NK-92 (cell line): ENCODE data around the gene GAR1.
"Not testable (repeated sequence)": the region's sequence is repeated elsewhere in the genome, so short reads cannot be mapped to it uniquely, and the experiment has no call there.

ENCODE experiments used
- DNase-seq: peaks from one replicate; lab custom pipeline; 2025; ENCODE audit not compliant: unreplicated experiment; lab: John Stamatoyannopoulos, UW

The GAR1 gene

DNA sequence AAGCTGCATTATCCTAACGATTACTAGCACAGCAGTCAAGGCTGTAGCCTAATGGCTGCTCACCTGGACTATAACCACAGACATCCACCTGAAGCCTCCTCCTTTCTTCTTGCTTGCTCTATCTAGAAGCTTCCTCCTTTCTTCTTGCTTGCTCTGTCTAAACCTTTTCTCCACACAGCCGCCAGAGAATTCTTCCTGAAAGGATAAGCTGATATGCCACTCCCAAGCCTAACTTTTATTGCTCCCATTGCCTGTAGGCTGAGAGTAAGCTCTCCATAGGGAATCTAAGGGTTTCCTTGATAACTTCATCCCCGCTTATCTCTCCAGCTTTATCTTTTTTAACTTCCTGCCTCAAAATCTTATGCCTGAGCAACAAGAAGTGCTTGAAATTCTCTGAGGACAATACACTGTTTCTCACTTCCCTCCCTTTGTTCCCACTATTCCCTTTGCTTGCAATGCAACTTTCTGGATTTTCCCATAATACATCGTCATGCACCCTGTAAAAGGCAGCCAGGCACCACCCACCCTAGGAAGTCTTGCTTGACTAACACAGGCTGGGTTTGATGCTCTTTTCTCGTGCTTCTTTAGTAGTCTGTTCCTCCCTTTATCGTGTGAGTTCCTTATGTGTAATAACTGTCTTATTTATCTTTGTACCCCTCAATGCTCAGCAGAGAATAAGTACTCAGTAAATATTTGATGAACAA, 31.0 kb downstream of the GAR1 start:
- no peak for DNase-seq

DNA sequence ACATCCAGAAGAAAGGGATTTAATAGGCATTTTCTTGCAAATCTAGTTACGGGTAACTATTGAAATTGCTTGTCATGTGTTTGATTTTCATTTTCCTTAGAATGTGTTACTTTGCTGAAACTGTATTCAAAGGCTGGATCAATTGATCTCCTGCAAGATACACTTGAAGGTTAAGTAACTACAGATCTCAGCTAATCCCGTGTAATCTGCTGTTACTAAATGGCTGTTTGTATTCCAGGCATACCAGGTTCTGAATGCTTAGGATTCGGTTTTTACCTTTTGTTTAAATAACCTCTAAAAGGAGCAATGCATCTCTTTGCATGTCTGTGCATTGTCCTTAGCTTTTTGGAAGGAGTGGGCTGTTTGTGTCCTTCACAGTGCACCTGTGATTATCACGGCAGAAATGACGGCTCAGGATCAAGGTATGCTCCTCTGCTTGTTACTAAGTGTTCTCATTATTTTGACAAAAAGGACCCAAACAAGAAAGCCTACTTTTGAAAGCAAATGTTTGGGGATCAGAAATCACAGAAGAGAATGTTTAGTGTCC, 32.4 kb downstream of the GAR1 start, which contains the start of gene LRIT3:
Gene LRIT3 (plus strand): TSS at position 212 of the 547 bp plus-strand sequence. CDS start 95 bp downstream, at position 307.
- no peak for DNase-seq

DNA sequence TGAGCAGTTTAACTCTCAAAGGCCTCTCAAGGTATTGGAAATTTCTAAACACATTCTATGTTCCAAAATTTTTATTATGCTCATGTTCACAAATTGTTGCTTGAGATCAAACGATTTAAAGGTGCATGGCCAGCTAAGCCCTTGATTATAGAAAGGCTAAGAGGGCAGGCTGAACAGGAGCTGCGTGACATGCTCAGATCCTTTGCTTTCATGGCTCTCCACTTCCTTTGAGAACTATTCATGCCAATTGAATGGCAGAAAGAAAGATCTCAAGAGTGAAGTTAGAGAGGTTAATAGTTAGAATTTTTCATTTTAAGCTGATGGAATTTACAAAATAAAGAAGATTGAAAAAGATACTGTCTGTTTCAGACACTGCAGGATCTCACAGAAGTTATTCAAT, 32.9 kb downstream of the GAR1 start:
- no peak for DNase-seq

DNA sequence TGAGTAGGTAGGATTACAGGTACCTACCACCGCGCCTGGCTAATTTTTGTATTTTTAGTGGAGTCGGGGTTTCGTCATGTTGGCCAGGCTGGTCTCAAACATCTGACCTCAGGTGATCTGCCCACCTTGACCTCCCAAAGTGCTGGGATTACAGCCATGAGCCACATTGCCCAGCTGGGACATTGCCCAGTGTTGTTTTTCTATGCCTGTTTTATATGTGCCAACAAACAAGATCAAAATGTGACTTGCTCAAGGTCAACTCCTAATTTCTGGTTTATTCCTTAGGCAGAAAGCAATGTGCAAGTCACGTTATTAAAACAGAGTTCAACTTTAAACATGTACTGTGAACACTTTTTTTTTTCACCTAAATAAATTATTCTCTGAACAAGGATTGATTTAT, 35.0 kb downstream of the GAR1 start:
- no peak for DNase-seq

DNA sequence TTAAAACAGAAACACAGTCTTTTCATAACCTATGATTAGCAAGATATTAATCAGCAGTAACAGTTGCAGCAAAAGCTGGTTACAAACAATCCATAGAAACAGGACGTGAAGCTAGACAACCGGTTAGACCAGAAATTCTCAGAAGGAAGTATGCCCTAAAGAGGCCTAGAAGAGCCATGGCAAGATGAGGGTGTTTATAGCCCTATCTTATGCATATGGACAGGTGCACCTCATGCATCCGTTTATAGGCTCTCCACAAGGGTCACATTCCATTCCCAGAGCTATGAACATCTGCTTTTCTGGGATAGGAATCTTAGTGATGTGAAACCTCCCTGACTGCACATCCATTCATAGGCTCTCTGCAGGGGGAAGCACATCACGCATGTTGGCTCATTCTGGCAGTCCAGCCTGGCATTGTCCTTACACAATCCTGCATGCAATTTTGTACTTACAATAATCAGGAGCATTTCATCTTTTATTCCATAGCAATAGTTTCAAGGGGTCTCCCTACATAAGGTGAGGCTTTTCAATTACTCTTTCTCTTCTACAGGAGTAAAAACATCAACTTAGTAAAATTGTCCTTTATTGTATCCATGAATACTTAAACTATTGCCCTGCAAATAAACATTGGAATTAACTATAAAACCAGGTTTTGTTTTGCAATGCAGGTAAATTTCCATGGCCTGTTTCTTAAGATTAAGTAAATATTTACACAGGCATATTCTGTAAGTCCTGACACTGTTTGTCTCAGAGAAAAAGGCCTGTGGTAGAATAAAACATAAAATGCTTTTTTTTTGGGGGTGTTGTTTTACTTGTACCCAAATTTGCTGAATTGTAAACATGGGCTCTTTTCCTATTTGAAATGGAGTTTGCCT, 44.1 kb downstream of the GAR1 start:
- not testable (repeated sequence) for DNase-seq

DNA sequence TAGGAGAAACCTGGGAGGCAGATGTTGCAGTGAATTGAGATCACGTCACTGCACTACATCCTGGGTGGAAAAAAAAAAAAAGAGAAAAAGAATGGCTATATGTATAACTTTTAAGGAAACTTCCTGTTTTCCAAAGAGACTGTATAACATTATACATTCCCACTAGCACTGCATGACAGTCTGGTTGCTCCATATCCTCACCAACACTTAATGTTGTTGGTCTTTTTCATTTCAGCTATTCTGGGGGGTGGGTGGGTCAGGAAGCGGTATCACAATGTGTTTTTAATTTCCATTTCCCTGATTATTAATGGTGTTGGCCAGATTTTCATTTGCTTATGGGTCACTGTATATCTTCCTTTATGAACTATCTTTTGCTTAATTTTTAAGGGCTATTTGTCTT, 45.7 kb downstream of the GAR1 start:
- no peak for DNase-seq

DNA sequence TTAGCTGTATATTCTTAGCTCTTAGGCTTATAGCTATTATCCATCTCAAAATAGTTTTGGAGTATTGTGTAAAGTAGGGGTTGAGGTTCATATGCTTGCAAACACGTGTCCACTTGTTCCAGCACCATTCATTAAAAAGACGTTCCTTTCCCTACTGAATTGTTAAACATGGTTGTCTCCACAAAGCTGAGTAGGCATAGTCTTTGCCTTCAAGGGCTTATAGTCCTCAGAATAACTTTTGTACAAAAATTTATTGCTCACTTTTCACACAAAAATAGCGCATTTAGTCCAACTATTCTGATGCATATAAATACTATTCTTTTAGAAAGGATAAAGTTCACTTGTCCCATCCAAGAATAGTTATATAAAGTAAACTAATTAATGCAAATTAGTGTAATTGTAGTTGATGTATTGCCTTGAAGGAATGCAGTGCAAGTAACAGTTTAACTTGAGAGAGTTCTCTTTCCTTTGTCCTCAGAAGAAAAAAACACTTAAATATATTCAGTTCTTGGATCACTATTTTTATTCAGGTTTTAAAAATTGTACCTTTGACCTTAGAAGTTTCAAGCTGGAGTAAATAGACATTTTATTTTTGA, 46.5 kb downstream of the GAR1 start:
- no peak for DNase-seq

DNA sequence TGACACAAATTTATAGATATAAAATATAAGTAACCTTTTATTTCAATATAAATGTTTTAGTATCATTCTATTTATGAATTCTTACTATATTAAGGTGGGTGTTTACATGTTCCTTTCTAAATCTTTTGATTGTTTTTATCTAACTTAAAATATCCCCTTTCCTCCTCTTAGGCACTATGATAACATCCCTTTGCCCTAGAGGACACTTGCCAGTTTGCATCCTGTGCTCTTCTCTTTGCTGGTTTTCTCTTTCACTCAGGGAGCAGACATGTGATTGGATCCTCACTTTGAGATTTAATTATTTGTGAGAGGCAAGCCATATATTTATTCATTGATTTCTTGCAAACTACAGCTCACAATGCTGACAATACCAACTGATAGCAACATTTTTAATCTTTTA, 48.6 kb downstream of the GAR1 start:
- DNase-seq: no peak

DNA sequence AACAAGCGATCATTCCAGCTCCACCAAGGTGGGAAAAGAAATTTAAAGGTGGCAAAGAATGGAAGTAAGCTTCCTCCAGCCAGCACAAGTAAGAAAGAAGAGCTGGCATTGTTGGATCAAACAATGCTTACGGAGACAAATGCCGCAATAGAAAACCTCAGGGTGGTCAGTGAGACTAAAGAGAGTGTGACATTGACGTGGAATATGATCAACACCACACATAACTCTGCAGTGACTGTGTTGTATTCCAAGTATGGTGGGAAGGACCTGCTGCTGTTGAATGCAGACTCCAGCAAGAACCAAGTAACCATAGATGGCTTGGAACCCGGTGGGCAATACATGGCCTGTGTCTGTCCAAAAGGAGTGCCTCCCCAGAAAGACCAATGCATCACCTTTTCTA, 54.5 kb downstream of the GAR1 start:
- no peak for DNase-seq

DNA sequence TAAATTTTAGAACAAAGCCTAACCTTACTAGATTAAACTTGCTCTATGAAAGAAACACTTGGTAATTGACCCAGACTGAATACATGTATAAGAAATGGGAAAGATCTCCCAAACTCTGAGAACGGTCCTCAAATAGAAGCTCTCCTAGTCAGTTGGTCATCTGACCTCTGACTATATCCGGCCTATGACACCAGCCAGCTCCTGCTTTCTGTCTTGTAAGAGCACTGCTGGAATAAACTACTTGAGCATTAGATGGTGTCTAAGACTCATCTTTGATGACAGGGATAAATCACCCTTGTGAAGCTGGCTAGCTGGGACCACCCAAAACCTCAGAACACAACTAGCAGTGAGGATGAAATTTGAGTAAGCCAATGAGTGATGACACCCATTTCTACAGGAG, 56.5 kb downstream of the GAR1 start:
- DNase-seq: no peak

DNA sequence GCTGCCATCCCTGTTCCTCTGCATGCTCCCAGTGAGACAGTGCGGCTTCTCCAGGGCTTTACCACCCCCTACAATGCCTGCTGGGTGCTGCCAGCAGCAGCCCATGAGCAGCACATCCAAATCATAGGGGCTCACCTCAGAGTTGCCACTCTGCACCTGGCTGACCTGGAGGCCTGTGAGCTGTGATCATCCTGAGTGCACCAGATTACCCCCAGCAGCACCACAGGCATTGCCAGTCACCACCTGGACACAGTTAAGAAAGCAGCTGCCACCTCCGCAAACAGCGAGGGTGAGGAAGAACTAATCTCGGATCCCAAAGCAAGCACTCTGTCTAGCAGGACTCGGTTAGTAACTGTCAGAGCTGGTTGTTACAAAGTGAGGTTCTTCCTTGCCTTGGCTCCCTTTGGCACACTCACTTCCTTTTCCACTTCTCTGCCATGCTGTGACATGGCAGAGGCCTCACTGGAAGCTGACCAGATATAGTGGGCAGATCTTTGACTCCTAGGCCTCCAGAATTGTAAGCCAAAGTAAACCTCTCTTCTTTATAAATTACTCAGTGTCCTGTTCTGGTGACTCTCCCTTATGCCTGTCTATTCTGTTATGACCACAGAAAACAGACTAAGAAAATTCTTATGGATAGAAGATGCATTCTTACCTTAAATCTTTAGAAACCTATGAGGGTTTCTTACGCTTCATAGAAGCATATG, 57.5 kb downstream of the GAR1 start:
- DNase-seq: no peak

DNA sequence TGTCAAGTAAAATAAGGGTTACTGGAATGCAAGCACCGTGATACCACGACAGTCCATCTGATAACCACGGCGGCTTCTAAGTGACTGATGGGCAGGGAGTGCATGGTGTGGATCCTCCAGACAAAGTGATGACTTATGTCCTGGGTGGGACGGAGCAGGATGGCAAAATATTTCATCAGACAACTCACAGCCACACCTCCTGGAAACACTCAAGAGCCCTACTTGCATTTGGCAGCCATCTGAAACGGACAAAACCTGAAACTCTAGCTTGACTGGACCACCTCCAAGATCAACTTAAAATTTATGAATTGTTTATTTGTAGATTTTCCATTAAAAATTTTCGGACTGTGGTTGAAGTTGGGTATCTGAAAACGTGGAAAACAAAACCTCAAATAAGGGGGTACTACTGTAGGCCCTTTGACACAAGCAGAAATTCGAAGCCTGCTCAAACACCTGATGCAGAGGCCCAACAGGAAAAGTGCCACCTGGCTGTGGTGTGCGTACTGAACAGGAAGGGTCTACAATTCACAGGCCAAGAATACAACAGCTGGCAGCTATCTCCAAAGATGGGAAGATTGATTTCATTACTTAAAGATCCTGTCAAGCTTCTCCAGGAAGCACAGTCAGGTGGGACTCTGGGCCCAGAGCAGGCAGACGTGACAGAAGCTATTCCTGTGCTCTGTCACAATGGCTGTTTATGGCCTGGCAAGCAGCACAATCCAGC, 58.4 kb downstream of the GAR1 start:
- DNase-seq: no peak
